IMR-90 (cell line): ENCODE data around the gene TTC23.

Experiments used
- CEBPB ChIP-seq: IDR thresholded peaks from 2 replicates; pipeline ENCODE4 v1.6.1; 2012; ENCODE audit warnings: low read depth, low read length, improper control_type of control experiment
- CTCF ChIP-seq: conservative IDR thresholded peaks from 2 replicates; pipeline ENCODE4 v1.5.1; 2012; ENCODE audit warnings: mild to moderate bottlenecking, low read depth, low read length, improper control_type of control experiment
- POLR2A ChIP-seq: IDR thresholded peaks from 2 replicates; pipeline ENCODE4 v1.6.1; 2012; ENCODE audit warnings: mild to moderate bottlenecking, low read depth, low read length

DNA sequence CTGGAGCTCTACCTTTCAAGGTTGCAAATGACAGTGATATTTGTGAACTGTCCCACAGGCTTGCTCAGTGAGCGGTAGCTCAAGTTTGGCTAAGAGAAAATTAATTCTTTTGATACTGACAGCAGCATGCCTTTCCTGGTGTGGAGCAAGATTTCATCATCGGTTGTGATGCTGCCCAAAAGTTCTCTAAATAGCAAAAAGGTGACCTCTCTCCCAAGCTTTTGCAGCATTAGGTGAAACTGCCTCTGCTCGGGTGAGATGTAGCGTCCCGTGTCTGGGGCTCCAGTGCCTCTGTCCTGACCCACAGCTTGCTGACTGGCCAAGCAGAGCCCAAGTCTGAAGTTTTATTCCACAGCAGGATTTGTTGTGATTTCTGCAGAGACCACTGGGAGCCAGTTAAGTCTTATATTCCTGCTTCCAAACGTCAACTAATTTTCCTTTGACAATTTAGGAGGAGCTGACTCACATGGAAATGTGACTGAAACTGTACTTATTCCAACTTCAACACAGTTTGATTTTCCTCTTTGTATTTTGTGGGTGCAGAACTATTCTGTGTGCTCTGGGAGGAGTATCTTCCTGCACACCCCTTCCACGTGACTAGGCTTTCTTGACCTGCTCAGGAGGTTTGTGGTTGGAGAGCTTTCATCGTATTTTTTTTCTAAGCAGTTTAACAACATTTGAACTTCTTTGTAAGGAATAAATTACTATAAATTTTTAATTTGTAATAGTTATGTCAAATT lies 138.6 kb downstream of the TTC23 start:
- peak; percentile 55 for TF ChIP-seq CEBPB
- no peak for TF ChIP-seq POLR2A
- no peak for TF ChIP-seq CTCF
